ENCODE results near the gene NDUFB2.

DNA sequence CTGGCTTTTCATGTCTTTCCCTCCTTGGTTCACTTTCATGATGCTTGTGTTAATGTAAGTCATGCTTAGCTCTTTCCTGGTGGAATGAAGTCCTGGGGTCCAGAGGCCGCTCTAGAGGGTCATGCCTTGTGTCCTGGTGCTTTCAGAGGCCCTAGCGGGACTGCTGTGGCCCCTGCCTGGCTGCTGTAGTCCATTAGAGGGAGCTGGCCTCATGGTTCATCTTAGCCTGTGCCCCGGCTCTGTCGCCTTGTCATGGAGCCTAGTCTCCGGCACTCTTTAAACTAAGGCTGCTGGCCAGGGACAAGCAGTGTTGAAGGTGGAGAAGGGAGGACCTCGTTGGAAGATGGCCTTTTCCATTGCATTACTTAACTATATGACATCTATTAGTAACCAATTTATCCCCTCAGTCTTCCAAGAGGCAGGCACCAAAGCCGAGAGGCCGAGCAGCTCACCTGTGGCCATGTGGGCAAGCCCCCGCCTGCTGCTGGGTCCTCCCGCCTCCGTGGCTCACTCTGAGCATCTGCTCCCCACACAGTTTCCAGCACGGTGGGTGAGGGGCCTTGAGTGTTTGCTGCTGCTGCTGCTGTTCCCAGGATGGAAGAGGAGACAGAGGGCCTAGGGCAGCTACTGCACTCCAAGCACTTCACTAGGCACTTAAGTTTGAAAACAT, 5.0 kb upstream of the NDUFB2 start:
- TF ChIP-seq FOXK1 (CRISPR knock-in tag; IDR thresholded peaks at IDR 0.05): no peak
- TF ChIP-seq, protein P1, sequence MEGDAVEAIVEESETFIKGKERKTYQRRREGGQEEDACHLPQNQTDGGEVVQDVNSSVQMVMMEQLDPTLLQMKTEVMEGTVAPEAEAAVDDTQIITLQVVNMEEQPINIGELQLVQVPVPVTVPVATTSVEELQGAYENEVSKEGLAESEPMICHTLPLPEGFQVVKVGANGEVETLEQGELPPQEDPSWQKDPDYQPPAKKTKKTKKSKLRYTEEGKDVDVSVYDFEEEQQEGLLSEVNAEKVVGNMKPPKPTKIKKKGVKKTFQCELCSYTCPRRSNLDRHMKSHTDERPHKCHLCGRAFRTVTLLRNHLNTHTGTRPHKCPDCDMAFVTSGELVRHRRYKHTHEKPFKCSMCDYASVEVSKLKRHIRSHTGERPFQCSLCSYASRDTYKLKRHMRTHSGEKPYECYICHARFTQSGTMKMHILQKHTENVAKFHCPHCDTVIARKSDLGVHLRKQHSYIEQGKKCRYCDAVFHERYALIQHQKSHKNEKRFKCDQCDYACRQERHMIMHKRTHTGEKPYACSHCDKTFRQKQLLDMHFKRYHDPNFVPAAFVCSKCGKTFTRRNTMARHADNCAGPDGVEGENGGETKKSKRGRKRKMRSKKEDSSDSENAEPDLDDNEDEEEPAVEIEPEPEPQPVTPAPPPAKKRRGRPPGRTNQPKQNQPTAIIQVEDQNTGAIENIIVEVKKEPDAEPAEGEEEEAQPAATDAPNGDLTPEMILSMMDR (IDR thresholded peaks at IDR 0.05): no peak
- TF ChIP-seq, protein P2, sequence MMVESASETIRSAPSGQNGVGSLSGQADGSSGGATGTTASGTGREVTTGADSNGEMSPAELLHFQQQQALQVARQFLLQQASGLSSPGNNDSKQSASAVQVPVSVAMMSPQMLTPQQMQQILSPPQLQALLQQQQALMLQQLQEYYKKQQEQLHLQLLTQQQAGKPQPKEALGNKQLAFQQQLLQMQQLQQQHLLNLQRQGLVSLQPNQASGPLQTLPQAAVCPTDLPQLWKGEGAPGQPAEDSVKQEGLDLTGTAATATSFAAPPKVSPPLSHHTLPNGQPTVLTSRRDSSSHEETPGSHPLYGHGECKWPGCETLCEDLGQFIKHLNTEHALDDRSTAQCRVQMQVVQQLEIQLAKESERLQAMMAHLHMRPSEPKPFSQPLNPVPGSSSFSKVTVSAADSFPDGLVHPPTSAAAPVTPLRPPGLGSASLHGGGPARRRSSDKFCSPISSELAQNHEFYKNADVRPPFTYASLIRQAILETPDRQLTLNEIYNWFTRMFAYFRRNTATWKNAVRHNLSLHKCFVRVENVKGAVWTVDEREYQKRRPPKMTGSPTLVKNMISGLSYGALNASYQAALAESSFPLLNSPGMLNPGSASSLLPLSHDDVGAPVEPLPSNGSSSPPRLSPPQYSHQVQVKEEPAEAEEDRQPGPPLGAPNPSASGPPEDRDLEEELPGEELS (CRISPR knock-in tag; IDR thresholded peaks at IDR 0.05): no peak
- TF ChIP-seq ATF1 (CRISPR knock-in tag; IDR thresholded peaks at IDR 0.05): no peak
- TF ChIP-seq JUN (CRISPR knock-in tag; IDR thresholded peaks at IDR 0.05): no peak
- TF ChIP-seq ZNF121 (CRISPR knock-in tag; IDR thresholded peaks at IDR 0.05): no peak
- no peak for TF ChIP-seq IRF2 (CRISPR knock-in tag; IDR thresholded peaks at IDR 0.05; ENCODE audit: borderline replicate concordance, low read depth)
- TF ChIP-seq ESRRA (CRISPR knock-in tag; IDR thresholded peaks at IDR 0.05; ENCODE audit: borderline replicate concordance): no peak
- TF ChIP-seq, protein P3, sequence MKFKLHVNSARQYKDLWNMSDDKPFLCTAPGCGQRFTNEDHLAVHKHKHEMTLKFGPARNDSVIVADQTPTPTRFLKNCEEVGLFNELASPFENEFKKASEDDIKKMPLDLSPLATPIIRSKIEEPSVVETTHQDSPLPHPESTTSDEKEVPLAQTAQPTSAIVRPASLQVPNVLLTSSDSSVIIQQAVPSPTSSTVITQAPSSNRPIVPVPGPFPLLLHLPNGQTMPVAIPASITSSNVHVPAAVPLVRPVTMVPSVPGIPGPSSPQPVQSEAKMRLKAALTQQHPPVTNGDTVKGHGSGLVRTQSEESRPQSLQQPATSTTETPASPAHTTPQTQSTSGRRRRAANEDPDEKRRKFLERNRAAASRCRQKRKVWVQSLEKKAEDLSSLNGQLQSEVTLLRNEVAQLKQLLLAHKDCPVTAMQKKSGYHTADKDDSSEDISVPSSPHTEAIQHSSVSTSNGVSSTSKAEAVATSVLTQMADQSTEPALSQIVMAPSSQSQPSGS (CRISPR knock-in tag; IDR thresholded peaks at IDR 0.05; ENCODE audit: borderline replicate concordance, low read depth): no peak
- no peak for TF ChIP-seq CBFB (CRISPR knock-in tag; IDR thresholded peaks at IDR 0.05; ENCODE audit: low read depth)
- no peak for TF ChIP-seq NFYB (CRISPR knock-in tag; conservative IDR thresholded peaks at IDR 0.05; ENCODE audit: low read depth)
- TF ChIP-seq, protein P4, sequence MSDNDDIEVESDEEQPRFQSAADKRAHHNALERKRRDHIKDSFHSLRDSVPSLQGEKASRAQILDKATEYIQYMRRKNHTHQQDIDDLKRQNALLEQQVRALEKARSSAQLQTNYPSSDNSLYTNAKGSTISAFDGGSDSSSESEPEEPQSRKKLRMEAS (CRISPR knock-in tag; IDR thresholded peaks at IDR 0.05): no peak
- no peak for TF ChIP-seq NFATC4 (CRISPR knock-in tag; IDR thresholded peaks at IDR 0.05)
- TF ChIP-seq, protein P5, sequence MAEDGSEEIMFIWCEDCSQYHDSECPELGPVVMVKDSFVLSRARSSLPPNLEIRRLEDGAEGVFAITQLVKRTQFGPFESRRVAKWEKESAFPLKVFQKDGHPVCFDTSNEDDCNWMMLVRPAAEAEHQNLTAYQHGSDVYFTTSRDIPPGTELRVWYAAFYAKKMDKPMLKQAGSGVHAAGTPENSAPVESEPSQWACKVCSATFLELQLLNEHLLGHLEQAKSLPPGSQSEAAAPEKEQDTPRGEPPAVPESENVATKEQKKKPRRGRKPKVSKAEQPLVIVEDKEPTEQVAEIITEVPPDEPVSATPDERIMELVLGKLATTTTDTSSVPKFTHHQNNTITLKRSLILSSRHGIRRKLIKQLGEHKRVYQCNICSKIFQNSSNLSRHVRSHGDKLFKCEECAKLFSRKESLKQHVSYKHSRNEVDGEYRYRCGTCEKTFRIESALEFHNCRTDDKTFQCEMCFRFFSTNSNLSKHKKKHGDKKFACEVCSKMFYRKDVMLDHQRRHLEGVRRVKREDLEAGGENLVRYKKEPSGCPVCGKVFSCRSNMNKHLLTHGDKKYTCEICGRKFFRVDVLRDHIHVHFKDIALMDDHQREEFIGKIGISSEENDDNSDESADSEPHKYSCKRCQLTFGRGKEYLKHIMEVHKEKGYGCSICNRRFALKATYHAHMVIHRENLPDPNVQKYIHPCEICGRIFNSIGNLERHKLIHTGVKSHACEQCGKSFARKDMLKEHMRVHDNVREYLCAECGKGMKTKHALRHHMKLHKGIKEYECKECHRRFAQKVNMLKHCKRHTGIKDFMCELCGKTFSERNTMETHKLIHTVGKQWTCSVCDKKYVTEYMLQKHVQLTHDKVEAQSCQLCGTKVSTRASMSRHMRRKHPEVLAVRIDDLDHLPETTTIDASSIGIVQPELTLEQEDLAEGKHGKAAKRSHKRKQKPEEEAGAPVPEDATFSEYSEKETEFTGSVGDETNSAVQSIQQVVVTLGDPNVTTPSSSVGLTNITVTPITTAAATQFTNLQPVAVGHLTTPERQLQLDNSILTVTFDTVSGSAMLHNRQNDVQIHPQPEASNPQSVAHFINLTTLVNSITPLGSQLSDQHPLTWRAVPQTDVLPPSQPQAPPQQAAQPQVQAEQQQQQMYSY (CRISPR knock-in tag; IDR thresholded peaks at IDR 0.05): no peak

Measured in WTC11 (cell line).